Upper lobe of right lung (tissue), 1 donor: Measurements from ENCODE around the gene JAKMIP2. TPM values are rescaled to one million over a fixed set of nuclear protein-coding genes. Genes with fewer than 3 reads are reported as not detected.
"Not testable (repeated sequence)": the region's sequence is repeated elsewhere in the genome, so short reads cannot be mapped to it uniquely, and the experiment has no call there.

Source experiments
- ATAC-seq: fragments of 200-7000 bp; cut with Tn5 transposase; one replicate; pipeline ENCODE4 v1.9.1; 2020; ENCODE audit warnings: mild to moderate bottlenecking, moderate library complexity
- DNase-seq: peaks from one replicate; pipeline ENCODE4 v3.0.0-alpha.2; 2020
- H3K27ac ChIP-seq: fragments of 200-600 bp; one replicate; pipeline ENCODE4 v1.8.0; 2022
- H3K27me3 ChIP-seq: fragments of 200-600 bp; one replicate; pipeline ENCODE4 v1.8.0; 2022; ENCODE audit warnings: mild to moderate bottlenecking
- H3K36me3 ChIP-seq: fragments of 200-600 bp; one replicate; pipeline ENCODE4 v1.8.0; 2022
- H3K4me1 ChIP-seq: fragments of 200-600 bp; one replicate; pipeline ENCODE4 v1.8.0; 2022
- H3K4me3 ChIP-seq: fragments of 200-600 bp; one replicate; pipeline ENCODE4 v1.8.0; 2022; ENCODE audit warnings: mild to moderate bottlenecking
- H3K9me3 ChIP-seq: fragments of 200-600 bp; one replicate; pipeline ENCODE4 v1.8.0; 2022
- CTCF ChIP-seq: fragments of 200-600 bp; IDR thresholded peaks from one replicate; pipeline ENCODE4 v1.8.0; 2022; ENCODE audit warnings: antibody characterized with exemption
- intact Hi-C: fragments of 100-400 bp; cut with DNase I; formaldehyde crosslinking; loops from one replicate; pipeline ENCODE4 v1.11.0; 2022
- total RNA-seq: library from RNA; stranded (reverse); fragmentation: NEBNext Ultra II Directional; extraction: Animal tissue kit (Norgen Biotek cat#: 25700); gene quantifications from one replicate; pipeline ENCODE4 v1.2.1, GENCODE V29; 2021
- donor health status: DM: no; HTN: yes; CAD: no; lungs with severe emphysema.

The JAKMIP2 gene
- total RNA-seq, 1 donor from 2014 or later = 7.5 TPM

GRCh38 chr5:147733075-147733474 is 49.5 kb downstream of the JAKMIP2 start:
- no peaks in the 10 kb centered on the region for H3K36me3 ChIP-seq
- no peaks in the 10 kb centered on the region for H3K4me1 ChIP-seq
- H3K27ac ChIP-seq = no peak overlapping the region
- TF ChIP-seq CTCF = no peak
- no peaks in the 10 kb centered on the region for H3K9me3 ChIP-seq
- H3K27me3 ChIP-seq = no peaks in the 10 kb centered on the region
- intact Hi-C loops = no loop called here
- no peak for DNase-seq
- ATAC-seq = no peak
- H3K4me3 ChIP-seq = no peak overlapping the region

DNA sequence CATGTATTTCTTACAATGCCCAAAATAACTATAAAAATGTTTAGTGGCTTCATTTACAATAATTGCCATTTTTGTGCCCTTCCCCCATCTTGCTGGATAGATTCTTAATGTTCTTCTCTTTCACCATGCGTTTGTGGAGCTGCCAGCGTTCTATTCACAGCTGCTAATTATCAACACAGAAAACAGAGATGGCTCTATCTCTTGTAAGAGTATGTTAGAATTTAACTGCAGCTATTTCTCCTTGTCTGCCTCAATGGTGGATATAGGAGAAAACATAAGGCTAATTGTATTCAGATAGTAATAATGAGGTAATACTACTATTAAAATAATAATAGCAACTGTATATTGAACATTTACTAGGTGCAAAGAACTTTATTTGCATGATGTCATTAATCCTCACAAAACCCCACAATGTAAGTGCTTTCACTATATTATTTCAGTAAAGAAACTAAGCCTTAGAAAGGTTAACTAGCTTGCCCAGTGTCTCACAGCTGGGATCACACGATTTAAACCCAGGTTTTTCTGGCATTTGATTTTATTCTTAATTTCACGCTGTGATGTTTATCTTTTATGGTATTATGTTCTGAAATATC is 50.1 kb downstream of the JAKMIP2 start:
- Histone ChIP-seq H3K27me3 (no peaks in the 10 kb centered on the region), H3K4me1 (no peaks in the 10 kb centered on the region), H3K27ac (no peak overlapping the region), H3K36me3 (no peaks in the 10 kb centered on the region), H3K4me3 (no peak overlapping the region), H3K9me3 (no peaks in the 10 kb centered on the region)
- ATAC-seq (no peak), DNase-seq (no peak)
- intact Hi-C loops = no loop called here
- TF ChIP-seq CTCF = no peak

- no peak for TF ChIP-seq CTCF
- intact Hi-C loops = no loop called here
- no peaks in the 10 kb centered on the region for H3K27me3 ChIP-seq
- H3K36me3 ChIP-seq = no peaks in the 10 kb centered on the region
- no peaks in the 10 kb centered on the region for H3K4me1 ChIP-seq
- H3K4me3 ChIP-seq = no peak overlapping the region
- ATAC-seq (no peak), DNase-seq (no peak)
- H3K9me3 ChIP-seq = no peaks in the 10 kb centered on the region
- H3K27ac ChIP-seq = no peak overlapping the region
Measured at GRCh38 chr5:147731431-147732290, 50.9 kb downstream of the JAKMIP2 start.

GRCh38 chr5:147727200-147727599 is 55.3 kb downstream of the JAKMIP2 start:
- ATAC-seq = no peak
- no peaks in the 10 kb centered on the region for H3K36me3 ChIP-seq
- no peak for TF ChIP-seq CTCF
- no peaks in the 10 kb centered on the region for H3K4me1 ChIP-seq
- no peak overlapping the region for H3K27ac ChIP-seq
- DNase-seq = no peak
- no peak overlapping the region for H3K4me3 ChIP-seq
- H3K9me3 ChIP-seq = no peaks in the 10 kb centered on the region
- intact Hi-C loops = no loop called here
- H3K27me3 ChIP-seq = no peaks in the 10 kb centered on the region

DNA sequence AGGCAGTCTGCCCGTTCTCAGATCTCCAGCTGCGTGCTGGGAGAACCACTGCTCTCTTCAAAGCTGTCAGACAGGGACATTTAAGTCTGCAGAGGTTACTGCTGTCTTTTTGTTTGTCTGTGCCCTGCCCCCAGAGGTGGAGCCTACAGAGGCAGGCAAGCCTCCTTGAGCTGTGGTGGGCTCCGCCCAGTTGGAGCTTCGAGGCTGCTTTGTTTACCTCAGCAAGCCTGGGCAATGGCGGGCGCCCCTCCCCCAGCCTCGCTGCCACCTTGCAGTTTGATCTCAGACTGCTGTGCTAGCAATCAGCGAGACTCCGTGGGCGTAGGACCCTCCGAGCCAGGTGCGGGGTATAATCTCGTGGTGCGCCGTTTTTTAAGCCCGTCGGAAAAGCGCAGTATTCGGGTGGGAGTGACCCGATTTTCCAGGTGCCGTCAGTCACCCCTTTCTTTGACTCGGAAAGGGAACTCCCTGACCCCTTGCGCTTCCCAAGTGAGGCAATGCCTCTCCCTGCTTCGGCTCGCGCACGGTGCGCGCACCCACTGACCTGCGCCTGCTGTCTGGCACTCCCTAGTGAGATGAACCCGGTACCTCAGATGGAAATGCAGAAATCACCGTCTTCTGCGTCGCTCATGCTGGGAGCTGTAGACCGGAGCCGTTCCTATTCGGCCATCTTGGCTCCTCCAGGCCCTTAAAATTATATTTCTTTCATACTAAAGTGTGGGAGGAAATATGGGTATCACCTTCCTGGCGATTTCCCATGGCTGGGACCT is 61.2 kb downstream of the JAKMIP2 start:
- H3K4me3 ChIP-seq, H3K27me3 ChIP-seq, H3K9me3 ChIP-seq, ATAC-seq, H3K36me3 ChIP-seq, intact Hi-C loops, DNase-seq, H3K4me1 ChIP-seq, H3K27ac ChIP-seq: not testable (repeated sequence)
